CD14-positive monocyte (primary cell): Measurements from ENCODE around the gene DGKA. TPM values are rescaled to one million over a fixed set of nuclear protein-coding genes. Genes with fewer than 3 reads are reported as not detected.
"Not testable (repeated sequence)": the region's sequence is repeated elsewhere in the genome, so short reads cannot be mapped to it uniquely, and the experiment has no call there.

Experiments
- DNase-seq, 3 donors: peaks; one replicate each; pipeline ENCODE4 v3.0.0-alpha.2; 2011 to 2022
- H2AFZ ChIP-seq: 2 replicates; pipeline ENCODE4 v1.6.0; 2012; ENCODE audit warnings: mild to moderate bottlenecking, low read depth, low read length, inconsistent platforms; ENCODE audit not compliant: insufficient read depth, poor library complexity, severe bottlenecking
- H3K27ac ChIP-seq, 2 donors: 1 replicate in 1 of 2; 2 replicates in 1 of 2; pipeline ENCODE4 v1.5.1; 2012 to 2013; ENCODE audit warnings: low read length in 2 of 2, control low read depth in 1 of 2, inconsistent platforms in 1 of 2, low read depth in 1 of 2, mild to moderate bottlenecking in 1 of 2
- H3K27me3 ChIP-seq, 2 donors: one replicate each; pipeline versions ENCODE4 v1.6.0 to v1.6.1; 2011 to 2013; ENCODE audit warnings: low read length in 2 of 2; ENCODE audit not compliant: control insufficient read depth in 2 of 2, insufficient read depth in 2 of 2
- H3K36me3 ChIP-seq, 2 donors: replicated peaks in 1 of 2; 1 replicate in 1 of 2; 2 replicates in 1 of 2; pipeline versions ENCODE4 v1.5.1 to v1.6.1; 2012 to 2013; ENCODE audit warnings: low read length in 2 of 2, control low read depth in 1 of 2, inconsistent platforms in 1 of 2, mild to moderate bottlenecking in 1 of 2; ENCODE audit not compliant: insufficient read depth in 2 of 2, control insufficient read depth in 1 of 2
- H3K4me1 ChIP-seq, 2 donors: 1 replicate in 1 of 2; 2 replicates in 1 of 2; pipeline versions ENCODE4 v1.5.1 to v1.6.1; 2012 to 2013; ENCODE audit warnings: low read length in 2 of 2, control low read depth in 1 of 2, inconsistent platforms in 1 of 2, mild to moderate bottlenecking in 1 of 2, moderate library complexity in 1 of 2; ENCODE audit not compliant: insufficient read depth in 2 of 2, control insufficient read depth in 1 of 2
- H3K4me2 ChIP-seq: replicated peaks from 2 replicates; pipeline ENCODE3; 2012; ENCODE audit warnings: low read length, moderate library complexity, mild to moderate bottlenecking; ENCODE audit not compliant: poor library complexity, severe bottlenecking; ENCODE audit errors: extremely low read depth
- H3K4me3 ChIP-seq, 3 experiments: fragments of 200-600 bp in 1 of 3; sonication (generic) in 1 of 3; replicated peaks in 1 of 3; 1 replicate in 2 of 3; 2 replicates in 1 of 3; pipeline ENCODE4 v1.5.1; 2011 to 2013; ENCODE audit warnings: low read length in 3 of 3, mild to moderate bottlenecking in 3 of 3, control low read depth in 2 of 3, low read depth in 2 of 3, inconsistent platforms in 1 of 3, moderate library complexity in 1 of 3
- H3K79me2 ChIP-seq: 2 replicates; pipeline ENCODE4 v1.6.0; 2012; ENCODE audit warnings: mild to moderate bottlenecking, control low read depth, inconsistent platforms, low read length, moderate library complexity; ENCODE audit not compliant: insufficient read depth
- H3K9ac ChIP-seq: 2 replicates; pipeline ENCODE4 v1.6.0; 2017; ENCODE audit warnings: low read length, mild to moderate bottlenecking; ENCODE audit not compliant: insufficient read depth, poor library complexity, severe bottlenecking
- H3K9me3 ChIP-seq, 2 donors: replicated peaks in 1 of 2; 1 replicate in 1 of 2; 2 replicates in 1 of 2; pipeline versions ENCODE4 v1.5.1 to v1.6.1; 2012 to 2013; ENCODE audit warnings: low read length in 2 of 2, control low read depth in 1 of 2; ENCODE audit not compliant: control insufficient read depth in 1 of 2, insufficient read depth in 1 of 2
- H4K20me1 ChIP-seq: 2 replicates; pipeline ENCODE4 v1.6.0; 2012; ENCODE audit warnings: mild to moderate bottlenecking, low read length, control low read depth, moderate library complexity; ENCODE audit not compliant: insufficient read depth
- H3K27ac Mint-ChIP-seq, 7 donors: one replicate each; pipeline ENCODE4 v1.8.0; 2020; ENCODE audit warnings: mild to moderate bottlenecking in 7 of 7, mixed read lengths in 7 of 7, moderate library complexity in 6 of 7, inconsistent platforms in 2 of 7
- H3K27me3 Mint-ChIP-seq, 3 donors: one replicate each; pipeline ENCODE4 v1.8.0; 2021 to 2022; ENCODE audit warnings: low read depth in 3 of 3, mild to moderate bottlenecking in 3 of 3, mixed read lengths in 3 of 3, moderate library complexity in 3 of 3, inconsistent platforms in 1 of 3
- H3K36me3 Mint-ChIP-seq, 2 donors: one replicate each; pipeline ENCODE4 v1.8.0; 2020; ENCODE audit warnings: mixed read lengths in 2 of 2, inconsistent platforms in 1 of 2, mild to moderate bottlenecking in 1 of 2
- H3K4me1 Mint-ChIP-seq: one replicate; pipeline ENCODE4 v1.8.0; 2020; ENCODE audit warnings: mild to moderate bottlenecking, mixed read lengths
- H3K4me3 Mint-ChIP-seq, 2 donors: one replicate each; pipeline ENCODE4 v1.8.0; 2020; ENCODE audit warnings: mild to moderate bottlenecking in 2 of 2, mixed read lengths in 2 of 2, moderate library complexity in 1 of 2
- H3K9me3 Mint-ChIP-seq, 7 donors: one replicate each; pipeline ENCODE4 v1.8.0; 2020 to 2022; ENCODE audit warnings: mixed read lengths in 7 of 7, mild to moderate bottlenecking in 6 of 7, moderate library complexity in 6 of 7, inconsistent platforms in 2 of 7
- CTCF ChIP-seq: fragments of 200-600 bp; IDR thresholded peaks from one replicate; pipeline ENCODE4 v1.8.0; 2022; ENCODE audit warnings: antibody characterized with exemption, mild to moderate bottlenecking
- WGBS: methylation state at CpG from one replicate; pipeline ENCODE4 v1.1.5; 2013; ENCODE audit warnings: missing lambda C conversion rate; ENCODE audit not compliant: insufficient coverage; 5-methylcytosine and 5-hydroxymethylcytosine counted together
- intact Hi-C, 2 donors: fragments of 100-400 bp; cut with micrococcal nuclease; formaldehyde crosslinking; loops; one replicate each; pipeline versions ENCODE4 v1.15.0 to v1.15.1; 2023
- polyA plus RNA-seq, 3 donors: library from polyadenylated mRNA; depleted of rRNA in 1 of 3; unstranded in 2 of 3; stranded (reverse) in 1 of 3; fragments of 300-500 nt in 2 of 3; fragments of >200 nt in 1 of 3; fragmentation: Illumina TruSeq in 2 of 3; gene quantifications; 1 replicate in 2 of 3; 2 replicates in 1 of 3; pipeline ENCODE4 v1.2.3, GENCODE V29; 2012 to 2021

DGKA gene
- polyA plus RNA-seq, 3 donors: 16.0 to 99.1 (median 21.4) TPM

GRCh38 chr12:55984861-55985260, 53.9 kb downstream of the DGKA start:
- no CpG with 5 or more reads among the region's 2 CpGs for WGBS
- Histone ChIP-seq H3K4me1 (peaks cover 13 to 30% of the 10 kb centered on the region in 2 donors), H3K27ac (peak overlapping the region in 1 of 2 donors; percentile 58), H3K79me2 (peaks cover 4% of the 10 kb centered on the region), H3K9ac (no peak overlapping the region), H3K4me2 (peak overlapping the region; percentile 22), H3K4me3 (no peak overlapping the region), H2AFZ (no peak overlapping the region), H4K20me1 (peaks cover 15% of the 10 kb centered on the region), H3K27me3 (no peaks in the 10 kb centered on the region), H3K9me3 (no peaks in the 10 kb centered on the region), H3K36me3 (peaks cover 34 to 78% of the 10 kb centered on the region in 2 donors)
- Mint-ChIP-seq H3K27me3 (peaks cover 0 to 1% (median 0%) of the 10 kb centered on the region in 3 donors), H3K4me3 (peak overlapping the region in 1 of 2 donors; percentile 39), H3K27ac (peak overlapping the region in 3 of 7 donors; percentile 19 to 76 (median 41)), H3K36me3 (peaks cover 46 to 82% of the 10 kb centered on the region in 2 donors), H3K9me3 (no peaks in the 10 kb centered on the region), H3K4me1 (peaks cover 26% of the 10 kb centered on the region)
- intact Hi-C loops: no loop called here
- TF ChIP-seq CTCF: no peak
- no peak for DNase-seq

- no peak overlapping the region for H2AFZ ChIP-seq
- peaks cover 13% of the 10 kb centered on the region for H4K20me1 ChIP-seq
- H3K36me3 ChIP-seq: peaks cover 38 to 78% of the 10 kb centered on the region in 2 donors
- H3K27ac Mint-ChIP-seq: peak overlapping the region in 6 of 7 donors; percentile 3 to 79 (median 36)
- no peak for TF ChIP-seq CTCF
- peak overlapping the region in 1 of 2 donors; percentile 39 for H3K4me3 Mint-ChIP-seq
- peaks cover 23% of the 10 kb centered on the region for H3K4me1 Mint-ChIP-seq
- peaks cover 46 to 82% of the 10 kb centered on the region in 2 donors for H3K36me3 Mint-ChIP-seq
- H3K4me1 ChIP-seq: peaks cover 13 to 30% of the 10 kb centered on the region in 2 donors
- H3K4me2 ChIP-seq: peak overlapping the region; percentile 22
- WGBS: 100% methylated on average over 1 of the region's 4 CpGs
- H3K79me2 ChIP-seq: peaks cover 4% of the 10 kb centered on the region
- intact Hi-C loops: no loop called here
- H3K9me3 ChIP-seq: no peaks in the 10 kb centered on the region
- H3K9me3 Mint-ChIP-seq: no peaks in the 10 kb centered on the region
- peak overlapping the region; percentile 51 for H3K9ac ChIP-seq
- H3K27me3 ChIP-seq: no peaks in the 10 kb centered on the region
- DNase-seq: no peak
- peaks cover 0 to 1% (median 0%) of the 10 kb centered on the region in 3 donors for H3K27me3 Mint-ChIP-seq
- no peak overlapping the region for H3K4me3 ChIP-seq
- peak overlapping the region in 1 of 2 donors; percentile 58 for H3K27ac ChIP-seq
Measured at GRCh38 chr12:55985341-55985740, 54.4 kb downstream of the DGKA start.

- H3K9me3 ChIP-seq, H2AFZ ChIP-seq, H3K9ac ChIP-seq, DNase-seq, intact Hi-C loops, H3K9me3 Mint-ChIP-seq, H3K27me3 Mint-ChIP-seq, H3K27me3 ChIP-seq, H3K4me3 ChIP-seq, H3K79me2 ChIP-seq, H3K4me3 Mint-ChIP-seq, H3K4me2 ChIP-seq: not testable (repeated sequence)
- Mint-ChIP-seq H3K36me3 (peaks cover 47 to 82% of the 10 kb centered on the region in 2 donors), H3K4me1 (peaks cover 23% of the 10 kb centered on the region), H3K27ac (peak overlapping the region in 4 of 7 donors; percentile 26 to 61 (median 48))
- Histone ChIP-seq H3K27ac (peak overlapping the region in 1 of 2 donors; percentile 58), H4K20me1 (peaks cover 12% of the 10 kb centered on the region), H3K36me3 (peaks cover 39 to 78% of the 10 kb centered on the region in 2 donors), H3K4me1 (peaks cover 13 to 30% of the 10 kb centered on the region in 2 donors)
- WGBS: 98% methylated on average over 4 of the region's 7 CpGs
Measured at GRCh38 chr12:55985976-55986375, 55.0 kb downstream of the DGKA start.
